NK-92 (cell line): Measurements from ENCODE around the gene CACNA1D.

Experiments used
- DNase-seq: peaks from one replicate; lab custom pipeline; 2025; ENCODE audit not compliant: unreplicated experiment; lab: John Stamatoyannopoulos, UW

CACNA1D gene

DNA sequence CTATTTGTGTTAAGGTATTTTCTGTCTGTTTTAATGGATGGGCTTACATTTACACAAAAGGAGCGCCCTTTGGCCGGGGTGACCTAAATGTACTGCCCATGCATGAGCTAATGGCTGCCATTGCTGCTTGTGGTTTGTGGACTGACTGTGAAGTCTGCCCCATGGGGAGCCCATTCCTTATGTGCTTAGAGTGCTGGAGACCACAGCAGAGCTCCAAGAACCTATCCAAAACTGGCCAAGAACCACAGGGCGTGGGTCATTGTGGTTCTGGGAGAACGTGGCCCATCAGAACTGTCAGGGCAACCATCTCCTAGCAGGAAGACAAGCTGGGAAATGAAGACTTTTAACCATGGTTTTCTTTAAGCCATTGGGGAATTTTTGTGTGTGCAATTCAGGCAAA lies 246.5 kb downstream of the CACNA1D start:
- no peak for DNase-seq

GRCh38 chr3:53744351-53744750 lies 249.9 kb downstream of the CACNA1D start:
- no peak for DNase-seq

DNA sequence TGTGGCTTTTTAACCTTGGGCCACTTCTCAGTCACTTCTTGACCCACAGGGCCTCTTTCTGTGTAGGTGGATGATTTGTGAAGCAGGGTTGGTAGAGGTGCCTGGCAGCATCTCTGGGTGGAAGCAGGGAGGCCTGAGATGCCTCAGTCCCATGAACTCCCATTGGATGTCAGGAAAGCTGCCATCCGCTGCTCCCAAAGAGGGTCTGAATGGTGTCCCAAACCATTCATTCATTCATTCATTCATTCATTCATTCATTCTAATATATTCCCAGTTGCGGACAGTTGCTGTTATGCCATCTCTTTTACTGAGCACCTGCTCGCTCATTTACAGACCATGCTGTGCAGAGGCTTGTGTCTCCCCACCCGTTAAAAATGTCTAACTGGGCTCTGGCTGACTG lies 253.1 kb downstream of the CACNA1D start:
- no peak for DNase-seq

DNA sequence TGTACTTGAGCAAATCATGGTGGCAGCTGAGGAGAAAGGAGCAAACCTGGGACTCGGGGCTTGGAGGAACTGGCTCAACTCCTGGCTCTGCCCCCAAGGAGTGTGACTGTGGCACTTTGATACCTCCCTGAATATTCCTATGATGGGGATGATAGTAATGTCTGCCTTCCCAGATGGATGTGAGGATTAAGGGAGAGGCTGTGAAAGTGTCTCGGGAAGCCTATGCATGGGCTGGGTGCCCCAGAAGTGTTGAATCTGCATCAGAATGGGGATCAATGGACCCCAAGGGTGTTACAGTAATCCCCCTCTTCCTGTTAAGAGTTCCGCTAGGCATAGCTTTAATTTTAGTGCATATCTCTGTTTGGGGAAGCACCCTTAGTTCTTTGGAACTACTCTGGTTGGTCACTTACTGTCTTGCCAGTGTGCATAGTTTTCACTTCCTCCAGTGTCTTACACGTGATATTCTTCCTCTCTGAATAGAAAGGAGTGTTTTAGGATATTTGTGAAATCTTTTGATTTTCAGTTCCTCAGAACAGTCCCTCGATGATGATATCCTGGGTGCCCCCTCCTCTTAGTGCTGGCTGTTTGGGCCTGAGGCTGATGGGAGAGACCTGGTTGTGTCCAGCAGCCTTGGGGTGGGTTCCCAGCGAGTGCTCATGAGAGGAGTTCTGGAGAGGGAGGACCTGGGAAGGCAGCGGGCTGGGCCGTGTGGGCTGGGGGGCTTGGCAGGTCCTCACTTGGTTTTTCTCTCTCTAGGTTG lies 254.3 kb downstream of the CACNA1D start:
- no peak for DNase-seq

DNA sequence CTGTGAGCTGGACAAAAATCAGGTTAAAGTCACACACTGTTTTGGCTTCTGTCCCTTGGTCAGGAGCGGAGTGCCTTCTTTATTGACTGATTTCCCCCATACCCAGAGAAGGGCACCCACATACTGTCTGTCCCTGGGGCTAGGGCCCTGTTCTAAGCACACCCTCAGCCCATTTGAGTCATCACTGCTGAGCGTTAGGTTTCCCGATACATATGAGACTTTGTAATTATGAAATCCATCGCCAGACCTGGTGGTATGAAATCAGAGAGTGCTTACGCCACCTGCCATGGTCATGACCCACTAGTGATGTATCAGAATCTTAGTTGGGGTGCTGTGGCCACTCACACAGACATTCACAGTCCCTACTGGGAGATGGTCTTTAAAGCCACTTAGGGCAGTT lies 255.0 kb downstream of the CACNA1D start:
- no peak for DNase-seq

- DNase-seq, result no peak
Measured at GRCh38 chr3:53750253-53751210, 256.1 kb downstream of the CACNA1D start.

- DNase-seq, result no peak
Measured at GRCh38 chr3:53753518-53754183, 259.2 kb downstream of the CACNA1D start.

DNA sequence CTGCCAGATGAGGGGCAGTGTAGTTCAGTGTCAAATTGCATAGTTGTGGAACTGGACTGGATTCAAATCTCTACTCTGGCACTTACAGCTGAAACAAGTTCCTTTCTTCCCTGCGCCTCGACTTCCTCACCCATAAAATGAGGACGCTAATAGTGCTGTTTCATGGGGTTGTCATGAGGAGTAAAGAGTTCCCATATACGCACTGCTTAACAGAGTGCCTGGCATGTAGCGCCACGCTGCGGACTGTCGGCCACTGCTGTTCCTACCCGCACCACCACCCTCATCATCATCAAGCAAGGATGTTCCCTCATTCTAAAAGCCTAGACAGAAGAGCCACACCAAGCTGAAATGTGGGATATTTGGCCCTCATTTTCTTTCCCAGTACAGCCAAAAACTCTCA lies 259.9 kb downstream of the CACNA1D start:
- no peak for DNase-seq

DNA sequence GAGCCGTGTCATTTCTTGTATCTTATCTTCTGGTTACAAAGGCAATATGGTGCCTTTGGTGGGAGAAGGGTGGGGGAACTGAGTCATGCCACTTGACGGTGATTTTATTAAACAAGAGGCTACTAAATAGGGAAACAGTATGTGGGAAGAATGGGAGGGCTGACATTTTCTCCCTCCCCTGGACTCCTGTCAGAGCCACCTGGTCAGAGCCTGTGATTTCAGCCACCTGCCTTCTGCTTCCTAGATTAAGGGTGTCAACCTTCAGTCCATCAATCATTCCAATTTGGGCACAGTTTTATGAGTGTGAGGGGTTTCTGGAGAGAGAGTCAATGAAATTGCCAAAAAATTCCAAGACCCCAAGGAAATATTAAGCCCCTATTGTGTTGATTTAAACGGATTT lies 264.4 kb downstream of the CACNA1D start:
- DNase-seq, result no peak

- no peak for DNase-seq
Measured at GRCh38 chr3:53763353-53763752, 268.9 kb downstream of the CACNA1D start.

DNA sequence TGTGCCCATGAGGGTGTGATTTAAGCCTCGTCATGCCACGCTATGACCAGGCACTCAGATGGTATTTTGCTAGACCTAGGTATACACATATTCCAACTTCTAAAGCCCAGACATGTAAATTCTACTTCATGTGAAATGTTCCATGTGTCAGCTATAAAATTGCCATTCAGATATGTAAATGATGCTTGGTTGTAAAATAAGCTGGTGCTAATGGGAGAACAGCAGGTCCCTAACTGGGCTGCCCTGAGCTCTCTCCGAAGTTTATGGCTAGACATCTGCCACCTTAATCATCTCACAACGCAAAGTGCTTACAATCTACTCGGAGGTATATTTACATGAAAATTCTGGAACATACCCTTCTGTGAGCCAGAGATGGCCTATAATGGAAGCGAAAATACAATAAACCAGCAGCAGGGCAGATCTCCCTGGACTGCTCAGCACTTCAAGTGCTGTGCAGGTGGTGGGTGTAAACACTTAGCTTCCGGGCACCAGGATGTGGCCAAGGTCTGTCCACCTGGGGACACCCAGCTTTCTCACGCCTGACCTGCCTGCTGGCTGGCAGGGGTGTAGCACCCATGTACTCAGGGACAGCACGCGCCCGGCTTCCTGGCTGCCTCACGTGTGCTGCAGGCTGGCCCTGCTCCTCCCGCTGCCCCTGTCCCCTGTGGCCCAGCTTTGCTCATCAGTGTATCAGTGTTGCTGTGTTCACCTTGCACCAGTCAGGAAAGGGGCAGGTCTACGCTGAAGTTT lies 269.8 kb downstream of the CACNA1D start:
- no peak for DNase-seq

DNA sequence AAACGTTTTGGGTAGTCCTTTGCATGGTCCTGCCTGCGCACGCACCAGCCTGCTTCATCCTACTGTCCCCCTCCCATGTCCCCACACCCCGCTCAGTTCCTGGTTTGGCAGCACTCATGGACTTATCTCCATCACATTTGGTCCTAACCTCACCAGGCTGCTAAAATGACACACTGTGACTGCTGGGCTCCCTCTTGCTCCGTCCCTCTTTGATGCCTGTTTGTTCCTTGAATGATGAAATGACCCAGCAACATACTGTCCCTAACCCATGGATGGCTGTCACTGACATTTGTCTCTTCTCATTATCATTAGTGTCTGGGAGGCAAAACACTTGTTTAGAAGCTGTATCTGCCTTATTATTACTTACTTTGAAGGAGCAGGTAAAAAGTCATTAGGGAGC lies 271.3 kb downstream of the CACNA1D start:
- DNase-seq, result no peak

- DNase-seq, result no peak
Measured at GRCh38 chr3:53766706-53767105, 272.3 kb downstream of the CACNA1D start.

- DNase-seq, result no peak
Measured at GRCh38 chr3:53768478-53769459, 274.4 kb downstream of the CACNA1D start.

DNA sequence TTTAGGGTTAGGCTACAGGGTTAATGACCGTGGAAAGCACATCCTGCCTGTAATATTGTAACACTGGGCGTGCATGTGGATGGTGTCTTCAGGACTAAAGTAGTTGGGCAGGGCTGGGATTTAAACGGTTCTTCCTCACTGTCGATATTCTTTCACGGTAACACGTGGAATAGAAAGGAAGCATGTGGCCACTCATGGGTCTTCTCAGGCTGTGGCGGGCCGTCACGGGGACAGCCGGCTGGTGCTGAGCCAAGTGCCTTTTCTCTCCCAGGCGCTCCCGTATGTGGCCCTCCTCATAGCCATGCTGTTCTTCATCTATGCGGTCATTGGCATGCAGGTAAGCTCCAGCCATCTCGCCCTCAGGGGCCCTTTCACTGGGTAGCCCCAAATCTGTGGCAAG lies 278.2 kb downstream of the CACNA1D start:
- DNase-seq, result no peak

- no peak for DNase-seq
Measured at GRCh38 chr3:53773021-53773436, 278.6 kb downstream of the CACNA1D start.

- no peak for DNase-seq
Measured at GRCh38 chr3:53773611-53774368, 279.4 kb downstream of the CACNA1D start.

- DNase-seq, result no peak
Measured at GRCh38 chr3:53774414-53774813, 280.0 kb downstream of the CACNA1D start.

DNA sequence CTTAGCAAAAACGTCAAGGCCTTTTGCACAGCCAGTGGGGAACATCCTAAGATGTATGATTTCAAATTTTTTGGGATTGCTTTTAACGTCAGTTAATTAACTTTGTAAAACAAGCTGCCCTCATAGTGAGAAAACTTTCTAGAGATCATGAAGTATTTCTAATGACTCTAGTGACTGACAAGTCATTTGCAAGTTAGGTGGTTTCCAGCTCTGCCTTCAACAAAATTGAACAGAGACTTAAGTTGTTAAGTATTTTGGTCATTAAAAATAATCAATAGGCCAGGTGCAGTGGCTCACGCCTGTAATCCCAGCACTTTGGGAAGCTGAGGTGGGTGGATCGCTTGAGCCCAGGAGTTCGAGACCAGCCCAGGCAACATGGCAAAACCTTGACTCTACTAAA lies 280.6 kb downstream of the CACNA1D start:
- no peak for DNase-seq
